Uterus (tissue), 2 donors: Measurements from ENCODE around the gene IFNAR2.

Experiments
- POLR2A ChIP-seq, 2 donors: fragments of 450-650 bp; IDR thresholded peaks; one replicate each; pipeline ENCODE4 v1.6.1; 2016; ENCODE audit warnings: antibody characterized with exemption in 2 of 2, mild to moderate bottlenecking in 1 of 2, moderate library complexity in 1 of 2
- TF ChIP-seq, protein P1 (sequence below), 4 experiments: fragments of 200-600 bp in 2 of 4; fragments of 450-650 bp in 2 of 4; sonication (generic) in 2 of 4; IDR thresholded peaks; one replicate each; pipeline ENCODE4 v1.5.1; 2016 to 2019; ENCODE audit warnings: antibody characterized with exemption in 4 of 4, mild to moderate bottlenecking in 2 of 4, moderate library complexity in 1 of 4

DNA sequence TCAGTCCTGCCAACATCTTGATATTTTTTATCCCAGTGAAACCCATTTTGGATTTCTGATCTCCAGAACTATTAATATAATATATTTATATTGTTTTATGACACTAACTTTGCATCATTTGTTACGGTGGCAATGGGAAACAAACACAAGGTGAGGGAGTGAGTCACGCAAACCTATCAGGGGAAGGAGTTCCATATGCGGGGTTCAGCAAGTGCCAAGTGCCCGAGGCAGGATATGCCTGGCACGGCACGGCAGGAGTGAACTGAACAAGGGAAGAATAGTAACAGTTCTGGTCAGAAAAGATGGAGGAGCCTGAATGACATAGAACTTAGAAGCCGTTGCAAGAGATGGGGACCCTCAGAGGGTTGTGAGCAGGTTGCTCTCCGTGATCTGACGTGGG, 28.7 kb downstream of the IFNAR2 start:
- TF ChIP-seq POLR2A (IDR thresholded peaks at IDR 0.05), result no peak
- TF ChIP-seq, protein P1, sequence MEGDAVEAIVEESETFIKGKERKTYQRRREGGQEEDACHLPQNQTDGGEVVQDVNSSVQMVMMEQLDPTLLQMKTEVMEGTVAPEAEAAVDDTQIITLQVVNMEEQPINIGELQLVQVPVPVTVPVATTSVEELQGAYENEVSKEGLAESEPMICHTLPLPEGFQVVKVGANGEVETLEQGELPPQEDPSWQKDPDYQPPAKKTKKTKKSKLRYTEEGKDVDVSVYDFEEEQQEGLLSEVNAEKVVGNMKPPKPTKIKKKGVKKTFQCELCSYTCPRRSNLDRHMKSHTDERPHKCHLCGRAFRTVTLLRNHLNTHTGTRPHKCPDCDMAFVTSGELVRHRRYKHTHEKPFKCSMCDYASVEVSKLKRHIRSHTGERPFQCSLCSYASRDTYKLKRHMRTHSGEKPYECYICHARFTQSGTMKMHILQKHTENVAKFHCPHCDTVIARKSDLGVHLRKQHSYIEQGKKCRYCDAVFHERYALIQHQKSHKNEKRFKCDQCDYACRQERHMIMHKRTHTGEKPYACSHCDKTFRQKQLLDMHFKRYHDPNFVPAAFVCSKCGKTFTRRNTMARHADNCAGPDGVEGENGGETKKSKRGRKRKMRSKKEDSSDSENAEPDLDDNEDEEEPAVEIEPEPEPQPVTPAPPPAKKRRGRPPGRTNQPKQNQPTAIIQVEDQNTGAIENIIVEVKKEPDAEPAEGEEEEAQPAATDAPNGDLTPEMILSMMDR (IDR thresholded peaks at IDR 0.05), result no peak
